Calu3 (cell line): ENCODE measurements around the gene ATF2. TPM values are rescaled to one million over a fixed set of nuclear protein-coding genes. Genes with fewer than 3 reads are reported as not detected.
"Not testable (repeated sequence)": the region's sequence is repeated elsewhere in the genome, so short reads cannot be mapped to it uniquely, and the experiment has no call there.

Source experiments
- BruUV-seq: library from RNA; stranded (reverse); fragments of 400-500 nt; replicated peaks from 2 replicates; lab custom pipeline; 2021; lab: Mats Ljungman, UMichigan
- CTCF ChIA-PET: fragments of 300-600 bp; sonication (Branson Sonifier 250); formaldehyde crosslinking; loops from one replicate; lab custom pipeline; 2022; ENCODE audit warnings: antibody characterized with exemption; lab: Charles Lee
- DNase-seq: peaks from one replicate; pipeline ENCODE4 v3.0.0; 2022
- H3K27ac Mint-ChIP-seq: one replicate; pipeline ENCODE4 v1.8.0; 2022; ENCODE audit warnings: mixed read lengths; ENCODE audit not compliant: unreplicated experiment
- H3K27me3 Mint-ChIP-seq: one replicate; pipeline ENCODE4 v1.8.0; 2022; ENCODE audit warnings: mixed read lengths; ENCODE audit not compliant: unreplicated experiment
- H3K36me3 Mint-ChIP-seq: one replicate; pipeline ENCODE4 v1.8.0; 2022; ENCODE audit warnings: mild to moderate bottlenecking, moderate library complexity, mixed read lengths; ENCODE audit not compliant: insufficient read depth, unreplicated experiment
- H3K4me1 Mint-ChIP-seq: one replicate; pipeline ENCODE4 v1.8.0; 2022; ENCODE audit warnings: mild to moderate bottlenecking, low read depth, mixed read lengths; ENCODE audit not compliant: unreplicated experiment
- H3K4me3 Mint-ChIP-seq: one replicate; pipeline ENCODE4 v1.8.0; 2022; ENCODE audit warnings: mild to moderate bottlenecking, low read depth, moderate library complexity, mixed read lengths; ENCODE audit not compliant: unreplicated experiment
- H3K9me3 Mint-ChIP-seq: one replicate; pipeline ENCODE4 v1.8.0; 2022; ENCODE audit warnings: low read depth, mixed read lengths; ENCODE audit not compliant: unreplicated experiment
- intact Hi-C: fragments of 100-400 bp; cut with micrococcal nuclease; formaldehyde crosslinking; loops from one replicate; pipeline ENCODE4 v1.10.0; 2022; ENCODE audit not compliant: unreplicated experiment
- total RNA-seq: library from RNA; stranded (reverse); gene quantifications from 2 replicates; pipeline ENCODE4 v1.2.3, GENCODE V29; 2022
- TF ChIP-seq, protein P1 (sequence below): fragments of 200-600 bp; IDR thresholded peaks from one replicate; pipeline ENCODE4 v1.8.0; 2022; ENCODE audit warnings: antibody characterized with exemption; ENCODE audit not compliant: unreplicated experiment

The ATF2 gene
- total RNA-seq, 1 experiment from 2014 or later, result 53.9 TPM

DNA sequence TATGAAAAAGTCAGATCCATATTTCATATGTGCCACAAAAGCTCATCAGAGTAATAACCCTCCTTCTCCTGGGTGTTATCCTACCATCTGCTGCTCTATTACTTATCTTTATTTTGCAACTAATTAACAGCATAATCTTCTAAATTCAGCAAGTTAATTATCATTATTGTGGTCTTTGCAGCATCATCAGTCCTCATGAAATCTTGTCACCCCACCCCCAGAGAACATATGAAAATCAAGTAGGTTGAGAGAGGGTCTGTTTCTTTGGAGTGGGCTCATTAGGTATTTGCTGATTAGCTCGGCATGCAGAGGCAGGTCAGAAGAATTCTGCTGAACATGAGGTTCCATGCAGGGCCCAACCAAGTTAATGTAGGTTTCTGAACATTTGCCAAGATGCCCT is 64.8 kb downstream of the ATF2 start:
- intact Hi-C loops, result no loop called here
- CTCF ChIA-PET, result interaction anchor here (0.7 kb wide), 1 partner anchor 27 kb away, joined by 3 read pairs; no protein-coding TSS in a partner anchor
- peaks cover 18% of the 10 kb centered on the region for H3K36me3 Mint-ChIP-seq
- no peak overlapping the region for H3K4me3 Mint-ChIP-seq
- TF ChIP-seq, protein P1, sequence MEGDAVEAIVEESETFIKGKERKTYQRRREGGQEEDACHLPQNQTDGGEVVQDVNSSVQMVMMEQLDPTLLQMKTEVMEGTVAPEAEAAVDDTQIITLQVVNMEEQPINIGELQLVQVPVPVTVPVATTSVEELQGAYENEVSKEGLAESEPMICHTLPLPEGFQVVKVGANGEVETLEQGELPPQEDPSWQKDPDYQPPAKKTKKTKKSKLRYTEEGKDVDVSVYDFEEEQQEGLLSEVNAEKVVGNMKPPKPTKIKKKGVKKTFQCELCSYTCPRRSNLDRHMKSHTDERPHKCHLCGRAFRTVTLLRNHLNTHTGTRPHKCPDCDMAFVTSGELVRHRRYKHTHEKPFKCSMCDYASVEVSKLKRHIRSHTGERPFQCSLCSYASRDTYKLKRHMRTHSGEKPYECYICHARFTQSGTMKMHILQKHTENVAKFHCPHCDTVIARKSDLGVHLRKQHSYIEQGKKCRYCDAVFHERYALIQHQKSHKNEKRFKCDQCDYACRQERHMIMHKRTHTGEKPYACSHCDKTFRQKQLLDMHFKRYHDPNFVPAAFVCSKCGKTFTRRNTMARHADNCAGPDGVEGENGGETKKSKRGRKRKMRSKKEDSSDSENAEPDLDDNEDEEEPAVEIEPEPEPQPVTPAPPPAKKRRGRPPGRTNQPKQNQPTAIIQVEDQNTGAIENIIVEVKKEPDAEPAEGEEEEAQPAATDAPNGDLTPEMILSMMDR, result no peak
- no TSS peak for BruUV-seq
- DNase-seq, result no peak
- no peak overlapping the region for H3K27ac Mint-ChIP-seq
- H3K9me3 Mint-ChIP-seq, result peaks cover 3% of the 10 kb centered on the region
- H3K27me3 Mint-ChIP-seq, result no peaks in the 10 kb centered on the region
- H3K4me1 Mint-ChIP-seq, result no peaks in the 10 kb centered on the region

DNA sequence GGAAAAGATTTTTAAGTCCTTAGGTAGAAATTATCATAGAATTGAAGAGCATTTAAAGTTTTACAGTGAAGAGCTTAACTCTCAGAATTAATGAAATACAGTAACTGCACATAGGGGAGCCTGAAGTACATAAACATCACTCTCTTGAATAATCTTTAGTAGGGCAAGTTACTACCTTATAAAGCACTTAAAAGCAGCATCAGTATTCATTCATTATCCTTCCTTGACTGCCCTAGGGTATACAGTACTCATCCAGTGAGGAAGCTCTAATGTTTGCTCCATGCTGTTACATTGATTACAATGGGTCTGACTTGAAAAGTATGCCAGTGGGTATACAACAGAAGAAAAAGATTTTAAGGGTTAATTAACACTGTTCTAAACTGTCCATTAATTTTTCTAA is 66.5 kb downstream of the ATF2 start:
- CTCF ChIA-PET, result no interaction called here
- DNase-seq, result no peak
- intact Hi-C loops, result no loop called here
- Mint-ChIP-seq H3K36me3 (peaks cover 18% of the 10 kb centered on the region), H3K27ac (no peak overlapping the region), H3K9me3 (peaks cover 3% of the 10 kb centered on the region), H3K4me3 (no peak overlapping the region), H3K4me1 (no peaks in the 10 kb centered on the region), H3K27me3 (no peaks in the 10 kb centered on the region)
- BruUV-seq, result no TSS peak
- TF ChIP-seq, protein P1, result no peak

GRCh38 chr2:175097297-175097696 is 70.7 kb downstream of the ATF2 start:
- CTCF ChIA-PET, result no interaction called here
- no peak for DNase-seq
- H3K9me3 Mint-ChIP-seq, result peaks cover 3% of the 10 kb centered on the region
- no peak overlapping the region for H3K4me3 Mint-ChIP-seq
- no peaks in the 10 kb centered on the region for H3K27me3 Mint-ChIP-seq
- intact Hi-C loops, result no loop called here
- H3K27ac Mint-ChIP-seq, result no peak overlapping the region
- TF ChIP-seq, protein P1, result no peak
- BruUV-seq, result no TSS peak
- peaks cover 22% of the 10 kb centered on the region for H3K36me3 Mint-ChIP-seq
- H3K4me1 Mint-ChIP-seq, result no peaks in the 10 kb centered on the region

DNA sequence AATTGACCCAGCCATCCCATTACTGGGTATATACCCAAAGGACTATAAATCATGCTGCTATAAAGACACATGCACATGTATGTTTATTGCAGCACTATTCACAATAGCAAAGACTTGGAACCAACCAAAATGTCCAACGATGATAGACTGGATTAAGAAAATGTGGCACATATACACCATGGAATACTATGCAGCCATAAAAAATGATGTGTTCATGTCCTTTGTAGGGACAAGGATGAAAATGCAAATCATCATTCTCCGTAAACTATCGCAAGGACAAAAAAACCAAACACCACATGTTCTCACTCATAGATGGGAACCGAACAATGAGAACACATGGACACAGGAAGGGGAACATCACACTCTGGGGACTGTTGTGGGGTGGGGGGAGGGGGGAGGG is 83.9 kb downstream of the ATF2 start:
- H3K4me3 Mint-ChIP-seq, H3K9me3 Mint-ChIP-seq, DNase-seq, H3K4me1 Mint-ChIP-seq, BruUV-seq, H3K27ac Mint-ChIP-seq, intact Hi-C loops, H3K27me3 Mint-ChIP-seq: not testable (repeated sequence)
- peaks cover 11% of the 10 kb centered on the region for H3K36me3 Mint-ChIP-seq
- CTCF ChIA-PET, result interaction anchor here (0.6 kb wide), 1 partner anchor 83 kb away, joined by 3 read pairs; no protein-coding TSS in a partner anchor

DNA sequence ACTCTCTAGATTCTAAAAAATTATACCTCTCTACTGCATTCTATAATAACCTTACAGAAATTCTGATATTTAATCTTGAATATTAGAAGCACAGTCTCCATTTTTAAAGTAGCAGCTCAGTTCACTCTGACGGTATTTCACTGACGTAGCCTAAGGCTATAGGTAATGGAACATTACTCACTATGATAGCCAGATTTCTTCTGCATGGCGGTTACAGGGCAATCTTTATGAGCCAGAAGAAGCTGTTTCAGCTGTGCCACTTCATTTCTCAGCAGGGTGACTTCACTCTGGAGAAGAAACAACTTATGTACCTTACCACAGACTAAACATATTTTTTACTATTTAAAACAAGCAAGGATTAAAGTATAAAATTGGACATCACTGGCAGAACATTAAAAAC is 87.5 kb downstream of the ATF2 start:
- BruUV-seq, result no TSS peak
- H3K36me3 Mint-ChIP-seq, result peaks cover 9% of the 10 kb centered on the region
- intact Hi-C loops, result no loop called here
- no peak overlapping the region for H3K4me3 Mint-ChIP-seq
- TF ChIP-seq, protein P1, result no peak
- no peaks in the 10 kb centered on the region for H3K27me3 Mint-ChIP-seq
- H3K4me1 Mint-ChIP-seq, result no peaks in the 10 kb centered on the region
- no peak overlapping the region for H3K27ac Mint-ChIP-seq
- no peak for DNase-seq
- CTCF ChIA-PET, result no interaction called here
- H3K9me3 Mint-ChIP-seq, result no peaks in the 10 kb centered on the region
